ENCODE data around the gene DHX29. TPM values are rescaled to one million over a fixed set of nuclear protein-coding genes. Genes with fewer than 3 reads are reported as not detected.

DHX29 gene
- total RNA-seq, 1 experiment from 2014 or later: 24.3 TPM

- CTCF ChIA-PET: no interaction called here
- H3K4me1 ChIP-seq (ENCODE audit: control insufficient read depth in 1 of 2, insufficient read depth in 2 of 2, low read length in 2 of 2): no peaks in the 10 kb centered on the region
- peaks cover 18% of the 10 kb centered on the region for H3K79me2 ChIP-seq (ENCODE audit: insufficient read depth, low read length)
- intact Hi-C loops (cut with micrococcal nuclease): no loop called here
- no peaks in the 10 kb centered on the region for H3K9me3 ChIP-seq (ENCODE audit: control insufficient read depth in 1 of 2, insufficient read depth in 1 of 2, low read depth in 1 of 2, low read length in 2 of 2)
- H2AFZ ChIP-seq (ENCODE audit: low read depth, low read length, poor library complexity, severe bottlenecking): no peak overlapping the region
- DNase-seq (ENCODE audit: low read depth, low spot score): no peak
- no peak overlapping the region for H3K27ac ChIP-seq (ENCODE audit: low read depth, low read length)
- peaks cover 26 to 37% of the 10 kb centered on the region in 2 experiments; a peak in 3 of 4 replicates for H3K36me3 ChIP-seq (ENCODE audit: control insufficient read depth in 1 of 2, insufficient read depth in 2 of 2, low read length in 2 of 2)
- no peaks in the 10 kb centered on the region for H4K20me1 ChIP-seq (ENCODE audit: insufficient read depth)
- POLR2A ChIA-PET: no interaction called here
- no peak overlapping the region for H3K4me3 ChIP-seq (replicated peaks in 1 of 2; ENCODE audit: low read depth in 1 of 2, low read length in 2 of 2)
- BruUV-seq (replicated peaks): no TSS peak
- ATAC-seq: no peak
- TF ChIP-seq SRF (IDR thresholded peaks at IDR 0.05; ENCODE audit: low read depth) (no peak), ZNF274 (IDR thresholded peaks at IDR 0.05; ENCODE audit: low read depth, low read length) (no peak), TCF7L2 (IDR thresholded peaks at IDR 0.05; ENCODE audit: borderline replicate concordance, extremely low read depth, insufficient read depth, insufficient read length) (no peak), EZH2phosphoT487 (IDR thresholded peaks at IDR 0.05; ENCODE audit: borderline replicate concordance) (no peak), EZH2 (IDR thresholded peaks at IDR 0.05) (no peak), POLR2AphosphoS5 (IDR thresholded peaks at IDR 0.05; ENCODE audit: low read depth, low read length) (no peak), SIN3A (IDR thresholded peaks at IDR 0.05; ENCODE audit: low read depth) (no peak), SP1 (IDR thresholded peaks at IDR 0.05; ENCODE audit: low read depth) (no peak), FOSL1 (IDR thresholded peaks at IDR 0.05; ENCODE audit: low read depth) (no peak), ZFX (IDR thresholded peaks at IDR 0.05) (no peak)
- TF ChIP-seq, protein P1, sequence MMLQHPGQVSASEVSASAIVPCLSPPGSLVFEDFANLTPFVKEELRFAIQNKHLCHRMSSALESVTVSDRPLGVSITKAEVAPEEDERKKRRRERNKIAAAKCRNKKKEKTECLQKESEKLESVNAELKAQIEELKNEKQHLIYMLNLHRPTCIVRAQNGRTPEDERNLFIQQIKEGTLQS (IDR thresholded peaks at IDR 0.05): no peak
- TF ChIP-seq, protein P2, sequence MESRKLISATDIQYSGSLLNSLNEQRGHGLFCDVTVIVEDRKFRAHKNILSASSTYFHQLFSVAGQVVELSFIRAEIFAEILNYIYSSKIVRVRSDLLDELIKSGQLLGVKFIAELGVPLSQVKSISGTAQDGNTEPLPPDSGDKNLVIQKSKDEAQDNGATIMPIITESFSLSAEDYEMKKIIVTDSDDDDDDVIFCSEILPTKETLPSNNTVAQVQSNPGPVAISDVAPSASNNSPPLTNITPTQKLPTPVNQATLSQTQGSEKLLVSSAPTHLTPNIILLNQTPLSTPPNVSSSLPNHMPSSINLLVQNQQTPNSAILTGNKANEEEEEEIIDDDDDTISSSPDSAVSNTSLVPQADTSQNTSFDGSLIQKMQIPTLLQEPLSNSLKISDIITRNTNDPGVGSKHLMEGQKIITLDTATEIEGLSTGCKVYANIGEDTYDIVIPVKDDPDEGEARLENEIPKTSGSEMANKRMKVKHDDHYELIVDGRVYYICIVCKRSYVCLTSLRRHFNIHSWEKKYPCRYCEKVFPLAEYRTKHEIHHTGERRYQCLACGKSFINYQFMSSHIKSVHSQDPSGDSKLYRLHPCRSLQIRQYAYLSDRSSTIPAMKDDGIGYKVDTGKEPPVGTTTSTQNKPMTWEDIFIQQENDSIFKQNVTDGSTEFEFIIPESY (IDR thresholded peaks at IDR 0.05; ENCODE audit: extremely low read depth, insufficient replicate concordance, low read length): no peak
- TF ChIP-seq, protein P3, sequence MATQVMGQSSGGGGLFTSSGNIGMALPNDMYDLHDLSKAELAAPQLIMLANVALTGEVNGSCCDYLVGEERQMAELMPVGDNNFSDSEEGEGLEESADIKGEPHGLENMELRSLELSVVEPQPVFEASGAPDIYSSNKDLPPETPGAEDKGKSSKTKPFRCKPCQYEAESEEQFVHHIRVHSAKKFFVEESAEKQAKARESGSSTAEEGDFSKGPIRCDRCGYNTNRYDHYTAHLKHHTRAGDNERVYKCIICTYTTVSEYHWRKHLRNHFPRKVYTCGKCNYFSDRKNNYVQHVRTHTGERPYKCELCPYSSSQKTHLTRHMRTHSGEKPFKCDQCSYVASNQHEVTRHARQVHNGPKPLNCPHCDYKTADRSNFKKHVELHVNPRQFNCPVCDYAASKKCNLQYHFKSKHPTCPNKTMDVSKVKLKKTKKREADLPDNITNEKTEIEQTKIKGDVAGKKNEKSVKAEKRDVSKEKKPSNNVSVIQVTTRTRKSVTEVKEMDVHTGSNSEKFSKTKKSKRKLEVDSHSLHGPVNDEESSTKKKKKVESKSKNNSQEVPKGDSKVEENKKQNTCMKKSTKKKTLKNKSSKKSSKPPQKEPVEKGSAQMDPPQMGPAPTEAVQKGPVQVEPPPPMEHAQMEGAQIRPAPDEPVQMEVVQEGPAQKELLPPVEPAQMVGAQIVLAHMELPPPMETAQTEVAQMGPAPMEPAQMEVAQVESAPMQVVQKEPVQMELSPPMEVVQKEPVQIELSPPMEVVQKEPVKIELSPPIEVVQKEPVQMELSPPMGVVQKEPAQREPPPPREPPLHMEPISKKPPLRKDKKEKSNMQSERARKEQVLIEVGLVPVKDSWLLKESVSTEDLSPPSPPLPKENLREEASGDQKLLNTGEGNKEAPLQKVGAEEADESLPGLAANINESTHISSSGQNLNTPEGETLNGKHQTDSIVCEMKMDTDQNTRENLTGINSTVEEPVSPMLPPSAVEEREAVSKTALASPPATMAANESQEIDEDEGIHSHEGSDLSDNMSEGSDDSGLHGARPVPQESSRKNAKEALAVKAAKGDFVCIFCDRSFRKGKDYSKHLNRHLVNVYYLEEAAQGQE (IDR thresholded peaks at IDR 0.05; ENCODE audit: low read depth): no peak
- H3K4me2 ChIP-seq (ENCODE audit: low read length): no peak overlapping the region
- RAD21 ChIA-PET (ENCODE audit: low non-redundant PET in 1 of 2, low total read pairs in 2 of 2, uncharacterized antibody in 2 of 2, unreplicated experiment in 2 of 2): no interaction called here
- H3K27me3 ChIP-seq (ENCODE audit: insufficient read depth, low read length): no peaks in the 10 kb centered on the region
- H3K9me2 ChIP-seq (ENCODE audit: insufficient read depth): no peaks in the 10 kb centered on the region
- H3K9ac ChIP-seq (ENCODE audit: low read length): no peak overlapping the region
These were observed 12.6 kb downstream of the DHX29 start for GRCh38 chr5:55294935-55295334.

All from HCT116 (cell line).